ENCODE results near the gene SLC29A3.

Gene SLC29A3

DNA sequence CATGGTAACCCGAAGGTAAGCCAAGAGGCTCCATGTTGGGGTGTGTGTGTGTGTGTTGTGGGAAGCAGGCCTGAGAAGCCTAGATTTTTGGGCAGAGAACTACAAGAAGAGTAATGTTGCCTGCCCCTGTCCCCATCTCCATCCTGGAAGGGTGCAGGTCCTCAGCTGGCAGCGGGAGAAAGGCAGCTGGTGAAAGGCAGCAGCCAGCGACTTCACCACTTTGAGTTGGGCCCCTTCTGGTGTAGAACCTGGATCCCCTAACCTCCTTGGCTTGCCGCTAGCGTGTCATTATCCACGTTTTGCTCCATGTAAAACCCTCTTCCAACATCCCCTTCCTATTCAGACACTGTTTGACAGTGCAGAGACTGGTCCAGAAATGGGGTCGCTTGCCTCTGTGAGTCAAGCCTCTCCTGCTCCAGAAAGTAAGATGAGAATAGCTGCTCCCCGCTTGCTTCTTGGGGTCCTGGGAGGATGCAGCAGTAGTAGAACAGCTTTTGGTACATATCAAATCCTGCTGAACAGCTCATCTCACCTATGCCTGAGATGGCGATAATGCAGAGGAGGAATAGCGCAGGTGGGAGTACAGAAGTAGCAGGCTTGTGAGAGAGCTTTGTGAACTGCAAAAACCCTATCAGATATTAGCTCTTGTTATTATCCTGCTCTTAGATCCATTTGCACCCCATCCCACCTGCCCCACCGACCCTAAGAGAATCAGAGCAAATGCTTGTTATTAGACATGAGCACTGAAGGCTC, 55.6 kb downstream of the SLC29A3 start:
- no peak for DNase-seq

- no peak for DNase-seq
These were observed 56.9 kb downstream of the SLC29A3 start for GRCh38 chr10:71375952-71376351.

GRCh38 chr10:71378336-71379117, 59.5 kb downstream of the SLC29A3 start:
- no peak for DNase-seq

GRCh38 chr10:71379118-71379766, 60.2 kb downstream of the SLC29A3 start:
- no peak for DNase-seq

- no peak for DNase-seq
These were observed 61.8 kb downstream of the SLC29A3 start for GRCh38 chr10:71380841-71381240.

GRCh38 chr10:71381611-71382010, 62.6 kb downstream of the SLC29A3 start:
- DNase-seq, result no peak

DNA sequence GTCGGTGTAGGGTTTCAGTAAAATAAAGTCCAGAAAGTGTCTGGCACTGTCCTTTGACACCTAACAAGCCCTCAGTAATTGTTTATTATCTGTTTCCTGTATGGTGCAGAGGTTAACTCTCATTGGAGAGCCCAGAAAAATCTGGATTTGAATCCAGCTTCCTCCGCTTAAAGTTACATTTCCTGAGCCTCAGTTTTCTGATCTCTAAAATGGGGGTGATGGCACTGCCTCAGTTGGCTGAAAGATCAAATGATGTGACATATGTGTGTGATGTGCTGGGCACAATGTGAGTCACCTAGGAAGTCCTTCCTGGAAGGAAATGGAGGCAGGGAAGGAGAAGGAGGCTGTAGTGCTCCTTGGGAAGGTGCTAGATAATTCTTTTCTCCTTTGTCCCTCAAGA, 63.0 kb downstream of the SLC29A3 start:
- DNase-seq, result no peak

DNA sequence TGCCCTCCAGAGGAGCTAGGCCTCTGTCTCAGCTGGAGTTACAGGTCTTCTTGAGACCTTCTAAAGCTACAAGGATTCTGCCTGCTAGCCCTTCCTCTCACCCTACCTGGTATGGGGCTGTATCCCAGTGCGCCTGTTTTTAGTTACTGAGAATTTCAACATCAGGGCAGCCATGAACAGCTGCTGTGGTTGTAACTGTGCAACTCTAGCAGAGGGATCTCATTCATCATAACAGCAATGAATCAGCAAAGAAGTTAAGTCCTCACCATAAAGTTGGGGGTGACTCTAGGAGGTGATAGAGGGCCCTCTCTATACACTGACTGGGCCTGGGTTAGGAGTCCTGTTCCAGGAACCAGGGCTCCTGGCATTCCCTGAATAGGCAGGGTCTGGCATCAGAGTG, 63.7 kb downstream of the SLC29A3 start:
- no peak for DNase-seq

DNA sequence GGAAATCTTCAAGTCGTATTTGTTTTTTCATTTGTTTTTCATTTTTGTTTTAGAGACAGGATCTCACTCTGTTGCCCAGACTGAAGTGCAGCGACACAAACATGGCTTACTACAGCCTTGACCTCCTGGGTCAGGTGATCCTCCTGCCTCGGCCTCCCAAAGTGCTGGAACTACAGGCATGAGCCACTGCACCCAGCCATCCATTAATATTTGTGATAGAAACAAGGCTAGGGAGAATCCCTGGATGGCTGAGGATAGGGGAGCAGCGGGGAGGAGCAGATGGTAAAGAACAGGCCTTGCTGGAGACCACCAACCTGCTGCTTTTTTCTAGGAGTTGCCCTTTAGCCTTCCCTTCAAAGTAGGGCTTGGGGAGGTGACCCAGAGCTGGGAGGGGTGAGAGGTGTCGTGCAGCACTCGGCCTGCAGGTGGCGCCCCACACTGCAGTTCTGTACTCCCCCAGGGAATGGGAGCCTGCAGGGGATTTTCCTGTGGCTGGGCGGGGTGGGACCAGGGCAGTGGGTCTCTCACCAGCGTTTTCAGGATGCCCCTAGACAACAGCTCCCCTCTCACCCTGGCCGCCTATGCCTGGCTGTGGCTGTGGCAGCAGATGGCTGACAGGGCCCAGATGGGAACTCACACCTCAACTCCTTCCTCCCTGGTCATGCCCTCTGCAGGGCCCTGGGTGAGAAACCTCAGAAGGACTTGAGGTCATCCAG, 65.1 kb downstream of the SLC29A3 start:
- DNase-seq, result peak; percentile 8

DNA sequence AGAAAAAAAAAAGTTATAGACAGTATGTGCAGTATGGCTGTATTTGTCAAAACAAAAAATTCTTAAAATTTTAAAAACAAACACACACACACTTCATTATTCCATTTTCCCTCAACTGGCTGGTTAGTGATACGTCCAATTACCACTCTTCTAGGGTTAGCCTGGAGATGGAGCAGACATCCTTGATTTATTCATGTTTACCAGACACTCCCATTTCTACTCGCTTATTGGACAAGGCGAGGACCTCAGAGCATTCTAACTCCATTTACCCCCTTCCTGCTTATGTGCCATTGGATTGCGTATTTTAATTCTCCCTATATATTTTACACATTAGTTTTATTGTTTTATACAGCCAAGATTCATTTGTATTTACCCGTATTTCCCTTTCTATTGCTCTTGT, 69.1 kb downstream of the SLC29A3 start:
- DNase-seq, result no peak

- DNase-seq, result no peak
These were observed 69.7 kb downstream of the SLC29A3 start for GRCh38 chr10:71388583-71389310.

GRCh38 chr10:71389768-71390460, 70.9 kb downstream of the SLC29A3 start:
- no peak for DNase-seq

DNA sequence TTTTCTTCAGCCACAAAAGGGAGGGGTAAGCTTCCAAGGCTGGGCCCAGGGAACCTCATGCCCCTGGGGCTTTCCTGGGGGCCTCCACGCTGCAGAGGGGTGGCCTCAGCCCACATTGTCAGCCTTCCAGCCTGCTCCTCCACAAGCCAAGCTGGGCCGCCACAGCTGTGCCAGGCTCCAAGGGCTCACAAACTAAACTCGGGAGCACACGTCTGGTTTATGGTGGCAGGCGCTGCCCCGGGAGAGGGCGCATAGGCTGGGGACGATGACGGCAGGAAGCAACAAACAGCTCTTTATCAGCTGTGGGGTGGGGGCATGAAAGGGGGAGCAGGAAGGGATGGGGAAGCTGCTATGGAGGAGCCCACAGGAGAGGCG, 71.4 kb downstream of the SLC29A3 start:
- peak; percentile 66 for DNase-seq

GRCh38 chr10:71390921-71391690, 72.0 kb downstream of the SLC29A3 start:
- DNase-seq, result peak; percentile 52

DNA sequence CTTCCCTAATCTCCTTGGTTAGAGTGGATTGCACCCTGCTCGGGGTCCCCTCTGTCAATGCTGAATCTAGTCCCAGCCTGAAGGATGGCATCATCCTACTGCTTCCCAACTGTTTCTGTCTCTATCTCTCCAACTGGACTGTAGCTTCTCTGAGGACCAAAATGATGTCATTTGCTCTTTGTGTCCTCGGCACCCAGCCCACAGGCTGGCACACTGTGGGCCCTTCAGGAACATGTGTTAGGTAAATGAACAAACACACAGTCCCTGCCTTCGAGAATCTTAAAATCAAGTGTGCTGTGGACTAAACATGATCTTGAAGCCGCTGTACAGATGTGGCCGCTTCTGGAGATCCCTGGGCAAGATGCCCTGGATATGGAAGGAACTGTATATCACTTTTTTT, 72.6 kb downstream of the SLC29A3 start:
- DNase-seq, result no peak

DNA sequence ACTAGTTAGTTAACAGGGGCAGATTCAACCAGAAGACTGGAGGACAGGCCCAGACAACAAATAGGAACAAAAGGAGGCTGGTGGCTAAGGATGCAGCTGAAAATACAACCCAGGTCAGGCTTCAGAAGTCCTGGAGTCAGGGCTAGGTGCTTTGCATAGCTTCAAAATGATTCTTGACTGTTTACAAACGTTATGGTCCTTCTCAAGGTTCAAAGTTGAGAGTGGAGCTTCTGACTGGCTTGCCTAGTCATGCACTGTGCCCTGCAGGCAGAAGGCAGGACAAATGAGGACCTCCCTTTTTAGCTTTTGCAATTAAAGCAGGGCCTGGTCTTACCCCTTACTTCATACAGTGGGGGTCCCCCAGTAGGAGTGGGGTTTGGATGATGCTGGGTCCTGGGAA, 73.2 kb downstream of the SLC29A3 start:
- DNase-seq, result no peak

- DNase-seq, result no peak
These were observed 74.0 kb downstream of the SLC29A3 start for GRCh38 chr10:71392791-71393781.

- no peak for DNase-seq
These were observed 74.9 kb downstream of the SLC29A3 start for GRCh38 chr10:71393841-71394475.

DNA sequence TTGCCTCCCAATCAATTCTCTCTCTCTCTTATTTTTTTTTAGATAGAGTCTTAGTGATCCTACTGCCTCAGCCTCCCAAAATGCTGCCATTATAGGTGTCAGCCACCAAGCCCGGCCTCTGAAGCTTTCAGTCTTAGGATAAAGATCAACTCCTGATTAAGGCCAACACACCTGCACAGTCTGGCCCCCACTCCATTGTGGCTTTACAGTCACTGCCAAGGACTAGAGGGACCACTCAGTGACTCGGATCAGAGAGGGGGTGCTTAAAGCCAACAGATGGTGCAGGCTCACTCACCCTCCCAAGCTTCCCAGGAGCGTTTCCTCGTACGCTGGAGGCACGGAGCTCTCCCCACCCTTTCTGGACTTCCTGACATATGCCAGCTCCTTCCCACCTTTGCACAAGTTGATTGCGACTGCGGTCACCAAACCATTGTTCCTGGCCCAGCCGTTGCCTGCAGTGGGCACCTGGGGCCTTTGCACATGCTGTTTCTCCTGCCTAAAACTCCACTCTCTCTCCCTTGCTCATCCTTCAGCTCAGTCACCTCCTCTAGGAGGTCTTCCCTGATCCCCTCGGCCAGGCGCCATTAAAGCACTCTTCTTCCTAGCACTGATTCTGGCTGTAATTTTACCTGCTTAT, 76.0 kb downstream of the SLC29A3 start:
- DNase-seq, result no peak

All from NCI-H2107 (cell line).